Measurements from ENCODE around the gene ZFP30.
"Not testable (repeated sequence)": the region's sequence is repeated elsewhere in the genome, so short reads cannot be mapped to it uniquely, and the experiment has no call there.

Gene ZFP30

DNA sequence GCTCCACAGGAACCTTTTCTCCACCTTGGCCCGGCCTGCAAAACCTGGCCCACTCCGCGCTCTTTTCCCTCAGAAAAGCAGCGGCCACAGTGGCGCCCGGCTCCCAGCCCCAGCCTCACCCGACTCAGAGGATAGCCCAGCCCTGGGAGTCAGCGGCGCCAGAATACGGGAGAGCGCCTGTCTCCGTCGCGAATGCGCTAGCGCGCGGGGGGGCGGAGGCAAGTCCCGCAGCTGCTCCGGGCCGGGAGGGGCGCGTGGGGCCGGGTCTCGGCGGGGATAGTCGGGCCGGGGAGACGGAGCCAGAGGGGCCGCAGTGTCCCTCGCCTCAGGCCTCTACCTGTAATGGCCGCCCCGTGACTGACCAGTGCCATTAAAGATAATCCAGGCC lies at the start of gene ZFP30:
Gene ZFP30, minus strand, starts transcription at position 165 of the 388 bp plus-strand sequence. CDS start 7,643 bp downstream, outside the sequence.
- peak; percentile 41 to 96 (median 88) for DNase-seq

GRCh38 chr19:37699057-37699456 lies 43.8 kb upstream of the ZFP30 start:
- DNase-seq = no peak

- no peak for DNase-seq
These were observed 43.0 kb upstream of the ZFP30 start for GRCh38 chr19:37698216-37698615.

DNA sequence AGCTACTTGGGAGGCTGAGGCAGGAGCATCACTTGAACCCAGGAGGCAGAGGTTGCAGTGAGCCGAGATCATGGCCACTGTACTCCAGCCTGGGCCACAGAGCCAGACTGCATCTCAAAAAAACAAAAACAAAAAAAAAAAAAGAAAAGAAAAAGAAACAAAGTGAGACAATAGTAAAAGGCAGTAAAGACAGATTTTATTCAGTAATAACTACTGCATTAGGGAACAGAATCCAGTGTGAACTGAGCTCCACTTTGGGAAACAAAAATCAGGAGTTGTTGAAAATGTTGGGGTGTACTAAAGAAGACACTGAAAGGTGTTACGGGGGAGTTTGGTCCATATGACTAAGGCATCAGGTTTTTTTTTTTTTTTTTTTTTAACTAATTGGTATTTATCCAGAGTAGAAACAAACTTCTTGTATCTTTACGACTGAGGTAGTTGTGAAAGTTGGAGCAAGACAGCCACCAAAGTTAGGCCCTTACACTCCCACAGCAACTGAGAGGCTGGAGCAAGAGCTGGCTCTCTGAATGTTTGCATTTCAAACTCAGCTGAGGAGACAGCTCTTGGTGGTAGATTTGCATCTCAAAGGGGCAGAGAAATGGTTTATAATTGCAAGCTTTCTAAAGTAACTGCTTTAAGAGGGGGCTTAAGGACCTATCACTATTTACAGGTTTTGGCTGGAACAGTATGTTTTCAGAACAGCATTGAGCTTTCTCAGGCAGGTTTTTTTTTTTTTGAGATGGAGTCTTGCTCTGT lies 40.1 kb upstream of the ZFP30 start:
- DNase-seq = no peak

DNA sequence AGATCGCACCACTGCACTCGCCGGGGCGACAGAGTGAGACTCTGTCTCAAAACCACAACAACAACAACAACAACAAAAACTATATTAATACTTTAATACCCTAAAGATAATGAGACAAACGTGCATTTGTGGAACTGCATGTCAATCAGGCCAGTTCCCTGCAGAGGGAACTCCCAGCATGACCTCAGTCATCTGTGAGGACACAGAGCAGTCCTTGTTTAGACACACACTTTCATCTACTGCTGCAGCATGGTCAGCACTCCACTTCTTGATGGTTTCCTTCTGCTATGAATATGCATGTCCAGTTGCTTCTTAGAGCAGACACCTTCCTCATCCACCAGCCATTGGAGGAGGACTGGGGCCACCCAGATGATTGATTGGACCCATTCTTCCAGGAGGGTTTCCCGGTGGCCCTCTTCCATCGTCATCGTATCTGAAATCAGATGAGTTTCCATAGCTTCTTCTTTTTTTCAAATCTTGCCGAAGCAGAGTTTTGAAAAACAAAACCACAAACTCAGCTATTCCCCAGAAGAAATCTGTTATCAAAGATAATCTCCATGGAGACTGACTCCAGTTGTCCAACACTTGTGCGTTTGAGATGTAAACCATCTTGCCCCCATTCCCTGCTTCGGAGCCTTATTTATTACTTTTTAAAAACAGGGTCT lies 37.8 kb upstream of the ZFP30 start:
- DNase-seq = peak in 7 of 14 donors; percentile 2 to 19 (median 4)

- DNase-seq = peak; percentile 43 to 90 (median 78)
These were observed 36.7 kb upstream of the ZFP30 start for GRCh38 chr19:37691881-37692504.

GRCh38 chr19:37683520-37683919 lies 28.3 kb upstream of the ZFP30 start:
- DNase-seq = no peak

GRCh38 chr19:37669450-37669914 lies 14.2 kb upstream of the ZFP30 start:
- no peak for DNase-seq

- DNase-seq = not testable (repeated sequence)
These were observed 1.9 kb upstream of the ZFP30 start for GRCh38 chr19:37657157-37657556.

- peak; percentile 26 to 94 (median 88) for DNase-seq
These were observed 565 bp upstream of the ZFP30 start for GRCh38 chr19:37655689-37656371.

DNA sequence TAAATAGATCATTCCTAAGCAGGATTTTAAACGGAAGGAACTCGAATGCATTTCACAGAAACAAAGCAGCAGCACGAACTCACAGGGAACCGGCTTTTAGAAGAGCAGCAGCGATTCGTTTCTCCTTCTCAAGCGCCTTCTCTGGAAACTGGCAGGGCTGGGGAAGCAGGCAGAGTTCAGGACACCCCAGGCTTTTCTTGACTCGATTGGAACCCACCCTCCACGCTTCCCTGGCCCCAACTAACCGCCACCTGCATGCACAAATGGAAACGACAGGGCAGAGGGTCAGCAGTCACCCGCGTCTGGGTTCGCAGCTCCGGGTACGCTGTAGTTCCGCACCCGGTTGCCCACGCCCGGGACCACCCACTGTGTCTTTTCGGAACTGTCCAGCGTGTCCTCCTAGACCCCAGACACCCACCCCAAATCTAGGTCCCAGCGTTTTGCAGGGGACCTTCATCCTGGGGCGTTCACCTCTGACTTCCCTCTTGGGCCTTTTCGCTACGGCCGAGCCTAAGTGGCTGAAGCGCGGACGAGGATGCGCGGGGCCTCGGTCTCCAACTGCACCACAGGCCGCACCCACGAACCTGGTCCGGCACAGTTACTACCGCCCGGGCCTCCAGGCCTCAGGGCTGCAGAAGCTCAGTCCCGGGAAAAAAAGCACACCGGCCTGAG lies 500 bp downstream of the ZFP30 start:
- peak in 11 of 14 donors; percentile 35 to 71 (median 62) for DNase-seq

DNA sequence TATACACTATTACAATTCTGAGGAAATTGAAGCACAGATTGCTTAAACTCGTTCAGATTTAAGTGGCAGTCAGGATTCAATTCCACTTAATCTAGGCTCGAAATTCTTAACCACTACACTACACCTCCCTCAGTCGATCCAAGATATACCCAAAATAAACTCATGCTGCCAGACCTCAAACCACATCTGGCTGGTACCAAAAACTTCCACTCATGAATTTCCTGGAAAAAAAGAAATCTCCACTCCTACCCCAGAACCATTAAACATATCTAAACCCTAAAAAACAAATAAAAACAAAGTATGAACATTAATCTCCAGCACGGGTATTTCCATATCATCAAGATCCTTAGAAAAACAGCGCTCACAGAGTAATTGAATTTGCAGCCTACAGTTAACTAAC lies 1.1 kb downstream of the ZFP30 start:
- DNase-seq = no peak

DNA sequence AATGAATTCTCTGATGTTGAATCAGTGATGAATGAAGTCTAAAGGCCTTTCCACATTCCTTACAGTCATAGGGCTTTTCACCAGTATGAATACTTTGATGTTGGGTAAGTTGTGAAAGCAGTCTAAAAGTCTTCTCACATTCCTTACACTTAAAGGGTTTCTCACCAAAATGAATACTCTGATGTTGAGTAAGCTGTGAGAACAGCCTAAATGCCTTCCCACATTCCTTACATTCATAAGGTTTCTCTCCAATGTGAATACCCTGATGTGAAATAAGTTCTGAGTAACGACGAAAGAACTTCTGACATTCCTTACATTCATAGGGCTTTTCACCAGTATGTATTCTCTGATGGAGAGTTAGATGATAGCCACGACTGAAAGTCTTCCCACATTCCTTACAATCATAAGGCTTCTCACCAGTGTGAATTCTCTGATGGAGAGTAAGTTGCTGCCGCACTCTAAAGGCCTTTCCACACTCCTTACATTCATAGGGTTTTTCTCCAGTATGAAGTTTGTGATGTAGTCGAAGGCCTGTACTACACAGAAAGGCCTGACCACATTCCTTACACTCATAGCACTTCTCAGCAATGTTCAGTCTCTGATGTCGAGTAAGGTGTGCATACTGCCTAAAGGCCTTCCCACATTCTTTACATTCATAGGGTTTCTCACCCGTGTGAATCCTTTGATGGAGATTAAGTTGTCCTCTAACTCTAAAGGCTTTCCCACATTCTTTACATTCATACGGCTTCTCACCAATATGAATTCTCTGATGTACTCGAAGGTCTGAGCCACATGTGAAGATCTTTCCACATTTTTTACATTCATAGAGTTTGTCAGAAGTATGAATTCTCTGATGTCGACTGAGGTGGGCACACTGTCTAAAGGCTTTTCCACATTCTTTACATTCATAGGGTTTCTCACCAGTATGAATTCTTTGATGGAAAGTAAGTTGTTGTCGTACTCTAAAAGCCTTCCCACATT lies 19.9 kb downstream of the ZFP30 start:
- DNase-seq = no peak

DNA sequence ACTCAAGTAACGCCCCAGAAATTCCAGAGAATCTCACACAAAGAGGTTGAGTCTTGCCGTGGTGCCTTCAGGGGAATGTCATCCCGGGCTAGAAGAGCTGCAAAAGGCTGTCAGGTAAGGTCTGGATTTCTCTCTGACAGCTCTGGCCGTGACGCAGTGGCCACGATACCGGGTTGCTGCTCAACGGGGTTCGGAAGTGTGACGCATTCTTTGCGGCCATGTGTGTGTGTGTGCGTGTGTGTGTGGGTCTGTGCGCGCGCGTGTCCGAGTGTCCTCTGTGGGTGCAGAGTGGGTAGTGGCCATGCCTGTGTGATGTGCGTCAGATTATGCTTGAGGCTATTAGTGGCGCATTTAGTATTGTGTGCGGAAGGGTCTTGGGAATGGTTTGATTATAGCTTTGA lies 60.3 kb downstream of the ZFP30 start:
- peak in 8 of 14 donors; percentile 43 to 91 (median 79) for DNase-seq

- DNase-seq = peak; percentile 46 to 96 (median 90)
These were observed 60.8 kb downstream of the ZFP30 start, which contains the start of the genes ZNF540 and ZNF571 for GRCh38 chr19:37594304-37594981. Gene ZNF540, plus strand, starts transcription at chr19:37594876. Its CDS starts 3,572 bp downstream, at chr19:37598448. Gene ZNF571, minus strand, starts transcription at chr19:37594792. Its CDS starts 8,116 bp downstream, at chr19:37586676.

DNA sequence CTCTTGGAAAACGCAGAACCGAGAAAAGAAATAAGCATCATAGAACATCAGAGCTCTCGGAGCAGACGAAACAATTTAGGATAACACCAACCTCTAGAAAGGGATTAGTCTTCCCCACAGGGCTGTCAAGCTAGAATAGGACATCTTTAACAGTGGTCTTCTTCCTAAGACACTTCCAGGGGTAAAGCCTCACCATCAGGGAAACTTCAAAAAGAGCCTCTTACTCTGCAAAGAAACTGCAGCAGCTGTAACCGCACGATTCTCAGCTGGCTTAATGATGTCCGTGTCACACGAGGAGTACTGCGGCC lies 61.3 kb downstream of the ZFP30 start:
- DNase-seq = peak in 2 of 14 donors; percentile 15 to 20

- no peak for DNase-seq
These were observed 71.9 kb downstream of the ZFP30 start for GRCh38 chr19:37583340-37583739.

GRCh38 chr19:37572203-37572602 lies 83.1 kb downstream of the ZFP30 start:
- DNase-seq = no peak

DNA sequence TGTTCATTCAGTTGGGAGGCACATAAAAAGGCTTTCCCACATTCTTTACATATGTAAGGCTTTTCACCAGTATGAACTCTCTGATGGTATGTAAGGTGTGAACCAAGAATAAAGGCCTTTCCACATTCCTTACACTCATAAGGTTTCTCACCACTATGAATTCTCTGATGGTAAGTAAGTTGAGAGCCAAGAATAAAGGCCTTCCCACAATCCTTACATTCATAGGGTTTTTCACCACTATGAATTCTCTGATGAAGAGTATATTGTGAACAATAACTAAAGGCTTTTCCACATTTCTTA lies 89.9 kb downstream of the ZFP30 start:
- DNase-seq = no peak

- no peak for DNase-seq
These were observed 90.5 kb downstream of the ZFP30 start for GRCh38 chr19:37564624-37565369.

All from C1 segment of cervical spinal cord (tissue), 14 donors.